HG03139 (cell line): ENCODE measurements around the gene ECSCR.
A peak's percentile ranks its signal among the peaks of the same experiment; 100 is the strongest.
"Not testable (repeated sequence)": the region's sequence is repeated elsewhere in the genome, so short reads cannot be mapped to it uniquely, and the experiment has no call there.

Experiments used
- ATAC-seq: cut with Tn5 transposase; IDR thresholded peaks from one replicate; pipeline ENCODE4 v1.9.1; 2021; ENCODE audit not compliant: unreplicated experiment

Gene ECSCR

DNA sequence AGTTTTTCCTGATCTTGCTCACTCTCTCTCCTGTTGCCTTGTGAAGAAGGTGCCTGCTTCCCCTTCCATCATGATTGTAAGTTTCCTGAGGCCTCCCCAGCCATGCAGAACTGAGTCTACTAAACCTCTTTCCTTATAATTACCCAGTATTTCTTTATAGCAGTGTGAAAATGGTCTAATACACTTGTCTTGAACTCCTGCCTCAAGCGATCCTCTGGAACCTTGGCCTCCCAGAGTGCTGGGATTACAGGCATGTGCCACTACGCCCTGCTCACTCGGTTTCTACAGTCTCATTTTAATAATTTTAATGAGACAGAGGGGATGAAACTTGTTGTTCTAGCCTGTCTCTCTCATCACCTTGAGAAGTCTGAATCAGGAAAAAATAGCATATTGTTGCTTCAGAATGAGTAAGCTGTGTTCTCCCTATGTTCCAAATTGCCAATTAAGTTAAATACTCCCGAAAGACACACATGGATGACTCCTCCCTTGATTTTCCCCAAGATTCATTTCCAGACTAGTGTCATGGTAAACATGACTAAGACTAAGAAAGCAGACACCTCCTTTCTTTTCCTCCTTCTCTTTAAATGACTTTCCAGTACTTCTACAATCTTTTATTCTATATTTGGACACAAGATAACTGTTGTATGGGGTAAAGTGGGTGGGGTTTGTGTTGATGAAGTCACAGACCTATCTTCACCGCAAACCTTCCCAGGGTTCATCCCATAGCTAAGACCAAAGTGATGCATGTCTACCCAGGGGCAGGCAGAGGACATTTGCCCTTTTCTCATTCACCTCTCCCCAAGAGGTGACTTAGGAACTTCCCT is 15.4 kb downstream of the ECSCR start:
- ATAC-seq: no peak

DNA sequence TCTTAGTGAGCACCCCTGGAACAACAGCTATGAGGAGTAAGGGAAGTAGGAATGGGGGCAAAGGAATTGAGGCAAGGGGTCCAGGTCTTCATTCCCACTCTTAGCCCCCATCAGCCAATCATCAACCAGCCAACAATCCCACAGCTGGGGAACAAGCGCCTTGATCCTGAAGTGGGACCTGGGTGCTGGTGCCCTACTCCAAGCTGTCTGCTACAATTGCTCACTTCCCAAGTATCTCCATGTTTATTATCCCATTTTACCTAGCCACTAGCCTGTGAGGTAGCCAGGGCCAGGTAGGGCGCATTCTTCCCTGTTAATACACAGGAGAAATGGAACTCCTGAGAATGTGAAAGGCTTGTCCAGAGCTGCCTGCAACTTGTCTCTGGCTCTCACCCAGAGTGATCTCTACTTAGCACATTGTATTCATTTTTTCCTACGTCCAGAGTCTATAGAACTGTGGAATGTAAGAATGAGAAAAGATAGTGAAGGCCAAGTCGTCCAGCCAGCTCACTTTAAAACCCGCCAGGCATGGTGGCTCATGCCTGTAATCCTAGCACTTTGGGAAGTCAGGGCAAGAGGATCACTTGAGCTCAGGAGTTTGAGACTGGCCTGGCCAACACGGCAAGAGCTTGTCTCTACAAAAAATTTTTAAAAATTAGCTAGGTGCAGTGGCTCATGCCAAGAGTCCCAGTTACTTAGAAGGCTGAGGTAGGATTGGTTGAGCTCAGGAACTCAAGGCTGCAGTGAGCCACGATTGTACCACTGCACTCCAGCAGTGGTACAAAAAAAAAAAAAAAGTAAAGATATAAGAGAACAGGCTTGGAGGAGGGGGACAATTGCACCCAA is 17.0 kb downstream of the ECSCR start:
- no peak for ATAC-seq

DNA sequence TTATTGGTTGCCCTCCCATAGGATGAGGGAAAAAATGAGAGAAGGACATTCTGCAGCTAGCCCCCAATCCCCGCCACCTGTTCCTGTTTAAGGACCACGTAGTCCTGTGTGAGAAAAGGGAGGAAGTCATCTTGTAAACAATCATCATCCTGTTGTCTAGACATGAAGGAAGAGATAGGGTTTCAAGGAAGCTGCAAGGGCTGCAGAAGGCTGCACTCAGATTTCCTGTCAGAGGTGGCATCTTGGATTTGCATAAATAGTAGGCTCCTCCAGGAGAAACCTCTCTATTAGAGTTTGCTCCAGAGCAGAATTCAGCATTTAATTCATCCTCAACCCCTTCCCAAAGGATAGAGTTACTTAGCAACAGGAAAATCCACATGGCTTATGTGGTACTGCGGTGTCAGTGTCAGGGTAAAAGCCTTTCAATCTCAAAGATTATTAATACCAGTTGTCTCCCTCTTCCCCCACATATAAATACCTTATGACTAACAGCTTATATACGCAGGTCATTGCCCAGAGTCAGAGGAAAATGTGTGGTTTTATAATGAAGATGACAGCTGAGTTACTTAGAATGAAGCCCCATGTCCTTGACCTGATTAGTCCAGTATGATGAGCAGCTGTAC is 18.6 kb downstream of the ECSCR start:
- no peak for ATAC-seq

DNA sequence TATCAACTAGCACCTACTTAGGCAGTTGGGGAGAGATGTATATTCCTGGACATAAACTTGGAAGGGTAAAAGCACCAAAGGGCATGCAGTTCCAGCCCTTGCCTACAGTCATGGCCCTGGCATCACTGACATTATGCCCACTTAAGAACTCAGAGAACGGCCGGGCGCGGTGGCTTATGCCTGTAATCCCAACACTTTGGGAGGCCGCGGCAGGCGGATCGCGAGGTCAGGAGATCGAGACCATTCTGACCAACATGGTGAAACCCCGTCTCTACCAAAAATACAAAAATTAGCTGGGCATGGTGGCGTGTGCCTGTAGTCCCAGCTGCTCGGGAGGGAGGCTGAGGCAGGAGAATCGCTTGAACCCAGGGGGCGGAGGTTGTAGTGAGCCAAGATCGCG is 22.1 kb downstream of the ECSCR start:
- ATAC-seq: not testable (repeated sequence)

DNA sequence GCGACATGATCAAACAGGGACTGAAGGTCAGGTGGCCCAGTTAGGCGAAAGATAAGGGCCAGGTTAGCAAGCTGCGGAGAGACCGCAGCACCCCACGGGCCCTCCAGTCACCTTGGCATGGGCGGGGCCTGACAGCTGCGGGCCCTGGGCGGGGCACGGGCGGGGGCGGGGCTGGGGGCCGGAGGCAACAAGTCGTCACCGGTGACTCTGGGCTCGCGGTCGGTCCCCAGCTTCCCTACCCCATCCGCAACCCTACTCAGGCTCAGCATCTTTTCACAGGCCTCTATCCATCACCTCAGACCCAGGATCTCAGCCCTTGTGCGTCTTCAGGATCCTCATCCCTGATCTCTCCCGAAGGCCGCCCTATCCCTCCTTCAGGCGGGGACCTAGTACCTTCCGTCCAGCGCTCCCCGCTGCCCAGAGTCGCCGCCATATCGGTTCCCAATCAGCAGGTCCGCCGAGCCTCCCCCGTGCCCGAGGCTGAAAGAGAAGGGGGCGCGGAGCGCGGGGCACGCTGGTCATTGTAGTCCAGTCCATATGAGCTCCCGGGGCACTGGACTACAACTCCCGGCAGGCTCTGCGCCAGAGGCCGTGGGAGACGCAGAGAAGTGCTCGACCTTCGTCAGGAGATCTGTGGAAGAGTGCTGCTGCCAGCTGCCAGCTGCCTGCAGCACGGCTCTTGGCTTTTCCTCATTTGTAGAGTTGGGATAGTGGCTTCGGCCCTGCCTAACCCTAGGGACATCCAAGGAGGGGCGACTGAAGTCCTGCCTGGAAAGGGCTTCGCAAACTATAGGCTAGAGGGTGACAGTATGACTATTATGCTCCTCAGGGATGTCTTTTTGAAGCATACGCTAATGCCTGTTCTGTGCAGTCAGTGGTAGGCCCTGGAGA is 23.3 kb downstream of the ECSCR start, which contains the start of gene DNAJC18:
TSS of gene DNAJC18 (minus strand) at position 513 of the 891 bp plus-strand sequence. CDS start at position 433, 80 bp downstream.
- ATAC-seq: peak; percentile 92

DNA sequence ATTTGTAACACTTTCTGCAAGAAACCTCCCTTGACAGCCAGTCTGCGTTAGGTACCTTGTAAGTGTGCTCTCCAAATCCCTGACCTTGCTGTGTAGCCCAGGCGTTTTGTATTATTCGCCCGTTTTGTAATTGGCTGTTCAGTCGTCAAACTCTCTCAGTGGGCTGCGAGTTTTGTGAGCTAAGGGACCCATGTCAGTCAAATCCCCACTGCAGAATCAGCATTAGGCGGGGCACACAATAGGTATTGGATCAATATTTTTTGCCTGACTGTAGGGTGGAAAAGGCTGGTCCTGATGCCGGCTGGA is 23.9 kb downstream of the ECSCR start:
- ATAC-seq: no peak

DNA sequence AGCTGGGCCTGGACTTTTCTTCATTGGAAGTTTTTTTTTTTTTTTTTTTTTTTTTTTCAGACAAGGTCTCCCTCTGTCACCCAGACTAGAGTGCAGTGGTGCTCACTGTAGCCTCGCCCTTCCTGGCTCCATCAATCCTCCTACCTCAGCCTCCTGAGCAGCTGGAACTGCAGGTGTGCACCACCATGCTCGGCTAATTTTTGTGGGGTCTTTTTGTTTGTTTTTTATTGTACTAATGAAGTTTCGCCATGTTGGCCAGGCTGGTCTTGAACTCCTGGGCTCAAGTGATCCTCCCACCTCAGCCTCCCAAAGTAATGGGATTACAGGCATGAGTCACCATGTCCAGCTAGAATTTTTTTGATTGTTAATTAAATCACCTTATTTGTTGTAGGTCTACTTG is 26.9 kb downstream of the ECSCR start:
- no peak for ATAC-seq

DNA sequence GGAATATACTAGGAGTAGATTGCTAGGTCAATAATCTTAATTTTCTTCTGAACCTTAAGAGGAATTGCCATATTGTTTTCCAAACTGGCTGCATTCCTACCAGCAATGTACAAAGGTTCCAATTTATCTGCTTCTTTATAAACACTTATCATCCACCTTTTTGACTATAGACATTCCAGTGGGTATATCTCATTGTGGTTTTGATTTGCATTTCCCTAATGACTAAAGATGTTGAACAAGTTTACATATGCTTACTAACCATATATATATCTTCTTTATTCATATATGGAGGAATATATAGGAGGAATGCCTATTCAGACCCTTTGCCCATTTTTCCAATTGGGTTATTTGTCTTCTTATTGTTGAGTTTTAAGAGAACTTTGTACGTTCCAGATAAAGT is 30.8 kb downstream of the ECSCR start:
- no peak for ATAC-seq

DNA sequence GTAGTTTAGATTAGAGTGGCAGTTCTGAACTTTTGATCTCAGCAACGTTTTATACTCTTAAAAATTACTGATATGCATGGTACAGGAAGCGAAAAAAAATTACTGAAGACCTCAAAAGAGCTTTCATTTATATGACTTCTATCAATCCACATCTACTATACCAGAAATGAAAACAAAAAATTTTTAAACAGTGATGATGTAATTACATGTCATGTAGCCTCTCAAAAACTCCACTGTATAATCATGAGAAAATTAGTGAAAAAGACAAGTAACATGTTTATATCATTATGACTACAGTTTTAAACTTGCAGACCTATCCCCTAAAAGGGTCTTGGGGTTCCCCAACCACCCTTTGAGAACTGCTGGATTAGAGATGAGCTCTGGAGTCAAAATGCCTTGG is 32.5 kb downstream of the ECSCR start:
- no peak for ATAC-seq

DNA sequence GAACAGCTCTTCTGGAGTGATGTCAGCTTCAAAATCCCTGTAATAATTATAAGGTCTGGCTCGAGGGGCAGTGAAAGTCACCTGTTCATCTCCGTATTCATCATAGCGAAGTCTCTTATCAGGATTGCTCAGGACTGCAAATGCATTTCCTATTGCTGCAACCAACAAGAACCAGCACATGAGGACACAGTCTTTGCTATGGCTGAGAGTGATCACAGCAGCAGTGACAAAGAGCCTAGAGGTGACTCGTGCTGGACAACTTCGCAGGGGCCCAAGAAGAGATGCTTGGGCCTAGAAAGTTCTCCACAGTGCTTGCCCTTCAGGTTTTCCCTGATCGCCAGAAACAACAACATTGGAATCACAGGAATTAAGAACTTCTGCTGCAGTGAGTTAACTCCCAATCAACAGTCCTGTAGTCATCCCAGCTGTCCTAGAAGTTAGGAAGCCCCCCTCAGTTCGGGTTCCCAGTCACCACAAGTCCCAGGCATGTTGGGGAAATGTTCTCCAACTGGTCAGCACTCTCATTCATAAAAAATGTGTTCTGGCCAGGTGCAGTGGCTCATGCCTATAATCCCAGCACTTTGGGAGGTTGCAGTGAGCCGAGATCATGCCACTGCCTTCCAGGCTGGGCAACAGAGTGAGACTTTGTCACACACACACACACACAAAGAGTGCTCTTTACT is 36.2 kb downstream of the ECSCR start:
- ATAC-seq: no peak

DNA sequence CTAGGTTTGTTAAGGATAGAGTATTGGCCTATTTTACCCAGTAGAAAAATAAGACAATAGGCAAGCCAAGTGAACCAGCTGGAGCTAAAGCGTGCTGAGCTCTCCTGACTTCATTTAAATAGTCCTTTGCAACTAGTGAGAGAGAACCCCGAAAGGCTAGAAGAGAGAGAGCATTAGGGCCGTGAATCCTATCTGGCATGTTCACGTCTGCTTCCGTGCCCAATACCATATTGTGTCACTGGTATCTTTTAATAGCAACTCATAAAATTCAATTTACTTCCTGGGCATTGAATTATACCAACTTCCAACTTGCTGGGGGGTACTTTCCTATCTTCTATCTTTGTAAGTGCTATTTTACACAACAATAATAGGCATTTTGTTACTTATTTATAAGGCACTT is 37.0 kb downstream of the ECSCR start:
- no peak for ATAC-seq

DNA sequence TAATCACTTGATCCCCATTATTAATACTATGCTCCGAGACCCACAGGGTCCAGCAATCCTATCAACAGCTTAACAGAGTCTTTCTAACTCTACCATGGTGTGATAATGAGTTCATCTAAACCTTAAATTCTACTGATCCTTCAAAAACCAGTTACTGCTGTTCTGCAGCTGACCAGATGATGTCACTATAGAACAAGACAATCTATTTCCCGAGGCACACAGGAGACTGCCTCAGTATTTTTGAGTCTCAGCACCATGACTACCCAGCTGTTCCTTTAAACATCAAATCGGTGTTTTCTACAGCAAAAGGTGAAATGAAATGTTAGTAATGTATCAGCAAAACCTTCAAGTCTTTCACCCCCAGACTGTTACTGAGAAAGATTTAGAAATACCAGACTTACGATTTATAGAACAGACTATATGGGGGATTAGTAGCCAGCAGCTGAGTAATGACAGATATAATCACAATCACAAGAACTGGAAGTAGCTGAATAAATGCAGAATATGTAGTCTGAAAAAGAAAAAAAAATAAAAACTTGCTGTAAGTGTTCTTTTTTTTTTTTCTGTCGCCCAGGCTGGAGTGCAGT is 40.1 kb downstream of the ECSCR start:
- ATAC-seq: no peak

DNA sequence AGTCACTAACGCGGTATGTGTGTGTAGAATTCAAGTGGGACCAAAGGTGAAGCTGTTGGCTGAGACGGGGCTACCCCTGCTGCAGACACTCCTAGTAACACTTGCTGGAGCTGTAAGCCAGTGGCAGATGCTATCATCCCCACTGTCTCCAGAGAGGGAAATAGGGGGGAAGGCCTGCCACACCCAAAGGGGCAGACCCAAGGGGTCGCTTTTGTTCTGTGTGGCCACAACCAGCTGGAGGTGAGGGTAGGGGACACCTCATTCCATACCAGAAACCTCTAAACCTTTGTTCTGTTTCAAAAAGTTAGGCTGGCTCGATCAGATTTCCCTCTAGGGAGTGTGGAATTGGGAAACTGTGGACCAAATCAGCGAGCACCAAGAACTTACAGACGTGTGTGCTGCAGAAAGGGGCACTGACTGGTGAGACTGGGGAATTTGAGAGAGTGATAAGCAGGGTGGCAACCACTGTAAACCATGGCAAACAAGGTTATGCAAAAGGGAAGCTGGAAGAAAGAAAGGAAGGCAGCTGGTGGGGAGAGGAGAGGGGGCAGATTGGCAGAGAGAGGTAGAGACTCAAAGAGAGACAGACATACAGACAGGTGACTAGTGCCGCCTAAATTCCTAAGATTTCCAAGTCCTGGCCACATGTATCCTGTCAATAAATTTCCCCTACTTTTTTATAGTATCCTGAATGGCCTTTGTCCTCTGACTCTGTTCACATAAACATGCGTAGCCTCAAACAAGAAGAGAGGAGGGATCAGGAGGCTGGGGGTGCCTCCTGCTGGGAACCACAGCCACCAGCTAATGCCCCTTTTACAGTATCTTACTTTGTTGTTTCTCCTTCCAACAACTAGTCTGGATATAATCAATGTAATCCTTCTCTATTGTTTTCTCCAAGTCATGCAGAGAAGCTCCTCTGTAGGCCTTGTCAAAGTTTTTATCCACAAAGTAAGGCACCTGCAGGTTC is 43.0 kb downstream of the ECSCR start:
- ATAC-seq: no peak

DNA sequence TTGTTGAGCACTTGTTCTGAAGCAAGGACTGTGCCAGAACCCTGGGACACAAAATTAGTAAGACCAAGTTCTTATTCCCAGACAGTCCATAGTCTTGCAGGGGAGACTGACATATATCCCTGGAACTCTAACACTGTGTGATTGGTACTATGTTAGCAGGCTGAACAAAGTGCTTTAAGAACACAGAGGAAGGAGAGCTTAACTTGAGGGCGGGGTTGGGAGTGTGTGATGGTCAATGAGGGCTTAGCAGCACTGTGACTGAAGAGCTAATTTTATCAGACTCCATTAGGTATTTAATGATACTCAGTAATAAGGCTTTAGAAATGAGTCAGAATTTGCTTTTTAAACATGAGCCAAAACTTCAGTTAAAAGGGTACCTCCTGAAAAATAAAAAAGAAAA is 43.8 kb downstream of the ECSCR start:
- no peak for ATAC-seq

DNA sequence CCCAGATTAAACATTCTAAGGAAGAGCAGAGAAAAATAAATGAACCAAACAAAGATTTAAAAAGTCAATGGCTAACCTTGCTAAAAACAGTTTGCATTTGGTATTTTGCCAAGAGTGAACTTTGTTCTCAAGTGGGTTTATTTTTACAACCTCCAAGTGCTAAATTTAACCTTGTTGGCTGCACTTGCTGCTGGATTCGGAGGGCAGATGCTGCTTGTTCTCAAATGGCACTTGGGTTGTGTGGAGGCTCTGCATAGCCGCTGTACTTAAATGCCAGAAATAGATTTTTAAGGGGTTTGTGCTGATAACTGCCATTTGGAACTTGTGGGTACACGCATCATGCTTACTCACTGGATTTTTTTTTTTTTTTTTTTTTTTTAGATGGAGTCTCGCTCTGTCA is 45.3 kb downstream of the ECSCR start:
- ATAC-seq: no peak

DNA sequence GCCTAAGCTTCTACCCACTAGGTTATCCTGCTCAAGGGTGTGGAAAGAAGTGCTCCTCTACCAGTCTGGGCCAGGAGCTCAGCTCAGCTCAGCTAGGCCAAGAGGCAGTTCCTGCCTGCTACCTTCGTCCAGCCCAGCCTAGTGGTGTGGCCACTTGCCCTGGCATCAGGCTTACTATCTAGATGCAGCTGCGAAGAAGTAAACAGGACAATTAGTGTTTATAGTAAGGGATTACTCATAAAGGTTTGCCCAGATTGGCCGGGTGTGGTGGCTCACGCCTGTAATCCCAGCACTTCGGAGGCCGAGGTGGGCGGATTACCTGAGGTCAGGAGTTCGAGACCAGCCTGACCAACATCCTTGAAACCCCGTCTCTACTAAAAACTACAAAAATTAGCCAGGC is 45.9 kb downstream of the ECSCR start:
- ATAC-seq: no peak

DNA sequence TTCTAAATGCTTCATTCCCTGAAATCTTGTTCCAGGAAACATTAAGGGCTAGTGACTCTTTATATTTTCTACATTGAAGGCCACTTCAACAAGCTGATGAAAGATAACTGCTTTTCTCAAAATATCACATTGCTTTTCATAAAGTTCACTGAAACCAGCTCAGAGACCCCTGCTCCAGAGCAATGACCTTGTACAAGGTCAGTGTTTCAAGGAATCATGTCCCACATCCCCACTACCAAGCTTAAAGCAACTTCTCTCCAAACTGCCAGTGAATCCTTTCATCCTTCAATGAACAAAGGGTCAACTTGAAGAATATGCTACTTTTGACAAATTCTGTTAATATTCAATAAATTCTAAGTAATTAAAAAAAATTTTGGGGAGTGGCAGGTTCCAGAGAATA is 46.7 kb downstream of the ECSCR start:
- ATAC-seq: no peak

DNA sequence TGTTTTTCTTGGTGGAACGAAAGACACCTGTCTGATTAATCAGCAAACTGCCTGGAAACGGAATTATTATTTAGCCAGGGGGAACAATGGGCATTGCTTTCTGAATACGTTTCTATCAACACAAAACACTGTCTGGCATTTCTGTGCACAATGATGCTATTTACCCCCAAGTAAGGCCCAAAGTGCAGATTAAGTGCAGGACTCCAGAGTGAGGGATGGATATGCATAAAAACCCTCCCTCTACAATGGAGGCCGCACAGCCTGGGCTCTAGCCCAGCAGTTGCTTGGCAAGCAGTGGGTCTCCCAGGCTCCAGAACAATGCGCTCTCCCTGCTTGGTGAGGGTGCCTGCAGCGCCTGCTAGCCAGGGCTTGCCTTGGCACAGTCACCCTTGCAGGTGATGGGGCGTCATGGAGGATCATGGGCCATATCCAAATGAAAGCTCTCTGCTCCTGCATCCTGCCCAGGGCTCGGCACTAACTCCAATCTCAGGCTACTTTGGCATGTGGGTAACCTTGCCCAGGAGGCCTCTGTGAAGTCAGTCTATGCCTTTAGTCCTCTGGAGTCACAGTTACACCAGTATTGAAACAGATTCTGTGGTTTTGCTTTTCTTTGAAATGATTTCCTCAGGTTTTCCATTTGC is 47.2 kb downstream of the ECSCR start:
- ATAC-seq: no peak
